Bronchus fibroblast of lung (primary cell): Measurements from ENCODE around the gene MT1F. TPM values are rescaled to one million over a fixed set of nuclear protein-coding genes. Genes with fewer than 3 reads are reported as not detected.

Experiments
- total RNA-seq: library from RNA; depleted of rRNA; stranded (reverse); fragments of >200 nt; gene quantifications from 2 replicates; pipeline ENCODE4 v1.2.3, GENCODE V29; 2015

MT1F gene
- total RNA-seq = 0.15 TPM in 1 of 2 replicates, not detected in the other

GRCh38 chr16:56657555-56658326 is at the start of gene MT1F:
Gene MT1F, plus strand, starts transcription at chr16:56657959. Its CDS starts 100 bp downstream, at chr16:56658059.

GRCh38 chr16:56608043-56608875 is 49.5 kb upstream of the MT1F start, which contains the start of gene MT2A:
Gene MT2A, plus strand, starts transcription at chr16:56608584. Its CDS starts 72 bp downstream, at chr16:56608656.

GRCh38 chr16:56625140-56625942 is 32.4 kb upstream of the MT1F start, which contains the start of gene MT1E:
Gene MT1E, plus strand, starts transcription at chr16:56625781. Its CDS starts 71 bp downstream, at chr16:56625852.

GRCh38 chr16:56632156-56632847 is 25.5 kb upstream of the MT1F start, which contains the start of gene MT1M:
Gene MT1M, plus strand, starts transcription at chr16:56632659. Its CDS starts 73 bp downstream, at chr16:56632732.

GRCh38 chr16:56637814-56638750 is 19.7 kb upstream of the MT1F start, which contains the start of gene MT1A:
Gene MT1A, plus strand, starts transcription at chr16:56638666. Its CDS starts 73 bp downstream, at chr16:56638739.

GRCh38 chr16:56651586-56651985 is 6.2 kb upstream of the MT1F start, which contains the start of gene MT1B:
Gene MT1B, plus strand, starts transcription at chr16:56651886. Its CDS starts 68 bp downstream, at chr16:56651954.

GRCh38 chr16:56667581-56668571 is 10.1 kb downstream of the MT1F start, which contains the start of gene MT1G:
Gene MT1G, minus strand, starts transcription at chr16:56668065. Its CDS starts 72 bp downstream, at chr16:56667993.

GRCh38 chr16:56669005-56669839 is 11.5 kb downstream of the MT1F start, which contains the start of gene MT1H:
Gene MT1H, plus strand, starts transcription at chr16:56669814. Its CDS starts 71 bp downstream, at chr16:56669885.

GRCh38 chr16:56681939-56682702 is 24.4 kb downstream of the MT1F start, which contains the start of gene MT1X:
Gene MT1X, plus strand, starts transcription at chr16:56682470. Its CDS starts 71 bp downstream, at chr16:56682541.

Other genes with a start within 250 kb of the MT1F start
- gene AMFR, start 232.4 kb upstream of the MT1F start, total RNA-seq = 98.6 and 104 TPM in 2 replicates
- 52.3 and 58.8 TPM in 2 replicates for gene NUDT21, start 206.6 kb upstream of the MT1F start, total RNA-seq
- 31.8 and 37.2 TPM in 2 replicates for gene OGFOD1, start 206.4 kb upstream of the MT1F start, total RNA-seq
- 29.9 and 31.2 TPM in 2 replicates for gene BBS2, start 137.9 kb upstream of the MT1F start, total RNA-seq
- not detected in 2 replicates for gene MT4, start 92.9 kb upstream of the MT1F start, total RNA-seq
- not detected in 2 replicates for gene MT3, start 68.4 kb upstream of the MT1F start, total RNA-seq
- 613 and 722 TPM in 2 replicates for gene MT2A, start 49.4 kb upstream of the MT1F start, total RNA-seq
- gene MT1E, start 32.2 kb upstream of the MT1F start, total RNA-seq = 213 TPM in 2 replicates
- 2.8 and 3.0 TPM in 2 replicates for gene MT1M, start 25.3 kb upstream of the MT1F start, total RNA-seq
- gene MT1A, start 19.3 kb upstream of the MT1F start, total RNA-seq = 23.9 and 27.7 TPM in 2 replicates
- not detected in 2 replicates for gene MT1B, start 6.1 kb upstream of the MT1F start, total RNA-seq
- 1.6 TPM in 1 of 2 replicates, not detected in the other for gene MT1G, start 10.1 kb downstream of the MT1F start, total RNA-seq
- not detected in 2 replicates for gene MT1H, start 11.9 kb downstream of the MT1F start, total RNA-seq
- gene MT1X, start 24.5 kb downstream of the MT1F start, total RNA-seq = 30.9 and 62.4 TPM in 2 replicates
- 73.3 and 81.0 TPM in 2 replicates for gene NUP93, start 72.2 kb downstream of the MT1F start, total RNA-seq
- gene SLC12A3, start 207.2 kb downstream of the MT1F start, total RNA-seq = not detected in 2 replicates